HG02973 (cell line): ENCODE results near the gene SMYD3.

Experiments used
- ATAC-seq: cut with Tn5 transposase; IDR thresholded peaks from one replicate; pipeline ENCODE4 v1.9.1; 2021; ENCODE audit warnings: moderate library complexity; ENCODE audit not compliant: unreplicated experiment

The SMYD3 gene

DNA sequence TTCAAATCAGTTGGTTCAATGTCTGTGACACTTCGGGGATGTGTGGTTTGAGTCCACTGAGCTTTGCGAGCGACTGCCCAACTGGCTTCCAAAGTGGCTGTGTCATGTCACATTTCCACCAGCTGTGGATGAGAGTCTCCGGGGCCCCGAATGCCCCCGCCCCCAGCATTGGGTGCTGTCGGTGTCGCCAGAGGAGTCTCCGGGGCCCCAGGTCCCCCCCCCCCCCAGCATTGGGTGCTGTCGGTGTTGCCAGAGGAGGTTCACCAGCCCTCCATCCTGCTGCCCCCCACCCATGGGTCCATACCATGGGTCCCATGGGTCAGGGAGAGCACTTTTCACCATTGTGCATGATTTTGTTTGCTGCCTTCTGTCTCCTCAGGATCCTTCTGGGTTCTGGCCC is 9.0 kb upstream of the SMYD3 start:
- no peak for ATAC-seq

DNA sequence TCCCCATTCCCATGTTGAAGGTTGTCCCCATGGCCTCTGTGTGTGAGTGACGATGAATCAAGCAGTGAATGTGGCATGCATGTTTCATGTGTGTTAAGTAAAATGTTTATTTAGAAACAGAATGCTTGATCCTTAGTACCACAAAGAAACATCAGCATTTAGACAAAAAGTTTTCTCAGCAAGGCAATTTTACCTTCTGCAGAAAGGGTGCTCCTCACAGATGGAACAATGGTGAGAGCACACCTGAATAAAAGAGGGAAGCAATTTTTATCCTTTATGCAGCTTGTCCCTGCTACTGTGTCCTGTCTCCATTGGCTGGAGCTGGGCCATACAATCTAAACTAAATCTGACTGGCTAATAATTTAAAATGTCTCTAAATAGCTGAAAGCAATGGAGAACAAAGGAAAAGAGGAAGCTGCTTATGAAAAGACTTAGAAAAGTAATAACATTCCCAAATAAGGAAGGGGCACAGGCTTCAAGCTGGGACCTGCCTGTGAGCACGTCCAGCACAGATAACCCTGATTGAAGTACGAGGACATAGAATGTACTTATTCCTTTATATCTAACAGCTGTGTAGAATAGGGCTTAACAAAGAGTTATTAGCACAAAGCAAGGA is 8.4 kb upstream of the SMYD3 start:
- ATAC-seq, result no peak

DNA sequence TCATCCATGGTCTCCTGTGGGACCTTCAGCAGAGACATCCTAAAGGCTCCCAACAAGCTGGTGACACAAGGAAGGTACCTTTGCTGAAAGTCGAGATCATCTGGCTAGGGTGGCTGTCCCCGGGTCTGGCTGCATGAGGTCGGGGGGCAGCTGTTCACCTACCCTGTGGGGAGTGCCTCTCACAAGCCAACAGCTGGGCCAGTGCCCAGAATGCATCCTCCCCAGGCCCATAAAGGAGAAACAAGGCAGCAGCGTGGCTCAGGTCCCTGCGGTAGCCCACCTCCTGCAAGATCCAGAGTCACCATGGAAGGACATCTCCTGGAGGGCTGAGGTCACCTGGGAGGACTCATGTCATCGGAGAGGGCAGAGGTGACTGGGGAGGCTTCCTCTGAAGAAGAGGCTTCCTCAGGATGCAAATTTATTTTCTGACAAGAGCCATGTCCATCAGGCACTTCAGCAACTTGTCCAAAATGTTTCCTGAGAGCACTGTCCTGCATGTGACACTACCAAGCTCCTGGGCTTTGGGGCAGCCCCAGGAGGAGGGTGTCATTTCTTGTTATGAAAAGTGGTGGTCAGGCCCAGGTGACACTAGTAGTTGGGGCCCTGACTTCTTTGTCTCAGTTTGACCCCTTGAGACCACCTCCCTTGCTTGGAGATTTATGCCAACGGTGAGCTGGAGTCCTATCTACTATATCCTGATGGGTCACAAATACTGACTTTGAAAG is 6.7 kb upstream of the SMYD3 start:
- no peak for ATAC-seq

DNA sequence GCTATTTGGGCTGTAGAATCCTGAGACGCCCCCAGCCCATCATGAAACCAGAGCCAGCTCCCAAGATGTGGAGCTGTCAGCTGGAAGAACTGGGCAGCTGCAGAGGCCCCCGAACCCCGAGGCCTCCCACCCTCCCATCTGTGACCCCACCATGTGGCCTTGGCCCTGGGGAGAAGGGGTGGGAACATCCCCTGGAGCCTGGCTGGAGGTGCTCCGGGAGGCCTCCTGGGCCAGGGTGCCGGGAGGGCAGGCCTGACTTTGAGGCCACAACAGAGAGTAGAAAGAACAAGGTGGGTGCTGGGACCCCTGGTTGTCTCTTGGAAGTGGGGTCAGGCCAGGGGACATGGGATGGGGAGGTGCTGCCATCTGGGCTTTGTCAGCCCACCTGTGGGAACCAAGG is 6.0 kb upstream of the SMYD3 start:
- ATAC-seq, result no peak

DNA sequence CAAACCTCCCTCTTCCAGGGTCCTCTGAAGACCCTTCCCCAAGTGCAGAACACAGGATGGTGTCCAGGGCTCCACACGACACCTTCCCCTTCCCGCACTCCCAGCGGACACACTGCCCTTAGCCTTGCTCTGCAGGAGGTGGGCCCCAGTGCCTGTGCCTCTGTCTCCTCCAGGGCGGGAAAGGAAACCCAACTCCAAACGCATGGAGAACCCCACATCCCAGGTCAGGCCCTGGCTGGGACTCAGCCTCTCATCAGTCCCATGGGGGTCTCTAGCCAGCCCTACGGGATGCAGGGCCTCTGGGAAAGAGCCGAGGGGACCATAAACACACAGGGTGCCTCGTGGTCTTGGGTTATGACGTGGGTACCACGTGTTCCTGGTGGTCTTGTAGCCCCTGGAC is 5.6 kb upstream of the SMYD3 start:
- ATAC-seq, result no peak

DNA sequence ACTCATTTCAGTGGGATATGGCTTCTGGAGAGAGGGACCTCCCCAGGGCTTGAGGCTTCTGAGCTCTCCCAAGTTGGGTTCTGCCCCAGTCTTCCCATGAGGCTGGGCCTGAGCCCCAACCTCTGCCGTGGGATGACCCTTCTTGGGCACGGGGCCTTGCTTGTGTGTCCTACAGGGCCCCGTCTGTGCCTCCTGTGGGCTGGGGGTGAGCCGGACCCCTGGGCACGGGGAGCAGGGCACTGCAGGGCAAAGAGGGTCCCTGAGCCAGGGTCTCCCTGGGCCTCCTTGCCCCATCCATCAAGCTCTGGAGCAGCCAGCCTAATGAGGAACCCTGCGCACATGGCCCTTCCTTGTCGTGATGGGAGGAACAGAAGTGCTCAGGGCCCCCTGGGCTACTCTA is 5.2 kb upstream of the SMYD3 start:
- no peak for ATAC-seq

DNA sequence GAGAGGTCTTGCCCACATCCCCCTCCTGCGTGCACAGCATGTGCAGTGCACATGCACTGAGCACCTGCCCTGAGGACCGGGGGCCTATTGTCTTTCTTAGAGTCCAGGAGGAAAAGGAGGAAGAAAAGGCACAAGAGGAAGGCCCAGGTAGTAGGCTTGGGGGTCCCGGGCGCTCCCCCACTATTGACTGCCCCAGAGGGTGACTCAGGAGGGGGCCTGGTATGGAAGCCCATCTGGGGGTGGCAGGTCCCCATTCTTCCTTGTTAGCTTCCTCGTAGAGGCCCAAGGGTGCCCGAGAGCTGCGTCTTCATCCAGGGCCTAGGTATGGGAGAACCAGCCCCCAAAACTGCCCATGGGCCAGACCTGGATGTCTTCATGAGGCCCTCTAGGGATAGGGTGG is 4.1 kb upstream of the SMYD3 start:
- ATAC-seq, result no peak

DNA sequence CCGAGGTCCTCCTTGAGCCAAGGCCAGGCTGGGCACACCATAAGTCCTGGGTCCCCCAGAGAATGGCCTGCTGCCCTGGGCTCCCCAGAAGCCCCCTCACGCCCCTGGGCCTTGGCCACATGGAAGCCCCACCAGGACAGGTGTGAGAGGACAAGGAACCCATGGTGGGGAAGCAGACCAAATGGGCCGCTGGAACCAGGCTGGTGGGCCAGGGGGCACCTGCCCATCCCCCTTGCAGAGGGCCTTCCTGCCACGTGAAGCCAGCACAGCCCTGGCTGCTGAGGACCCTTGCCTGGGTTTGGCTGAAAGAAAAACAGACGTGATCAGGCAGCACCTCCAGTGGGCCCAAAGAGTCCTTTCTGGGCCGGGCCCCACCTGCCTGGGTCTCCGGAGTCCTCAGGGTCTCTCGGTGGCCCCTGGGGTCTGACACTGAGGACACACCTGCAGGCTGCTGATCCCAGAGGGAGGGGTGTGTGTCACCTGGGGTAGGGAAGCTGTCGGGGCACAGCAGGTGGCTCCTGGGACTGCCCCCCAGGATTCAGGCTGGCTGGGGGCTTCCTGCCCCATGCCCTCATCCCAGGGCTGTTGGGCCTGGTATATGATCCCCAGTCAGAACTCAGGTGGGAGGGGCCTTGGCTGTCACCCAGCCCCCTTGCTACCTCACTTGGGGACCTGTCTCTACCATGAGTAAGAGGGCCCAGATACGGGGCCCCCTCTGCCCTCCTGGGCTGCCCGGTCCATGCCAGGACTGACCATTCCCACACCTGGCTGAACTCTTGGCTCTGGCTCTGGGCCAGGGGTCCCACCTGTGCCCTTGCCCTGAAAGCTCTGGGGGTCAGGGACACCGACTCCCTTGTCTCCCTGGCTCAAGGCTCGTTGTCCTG is 3.3 kb upstream of the SMYD3 start:
- no peak for ATAC-seq

DNA sequence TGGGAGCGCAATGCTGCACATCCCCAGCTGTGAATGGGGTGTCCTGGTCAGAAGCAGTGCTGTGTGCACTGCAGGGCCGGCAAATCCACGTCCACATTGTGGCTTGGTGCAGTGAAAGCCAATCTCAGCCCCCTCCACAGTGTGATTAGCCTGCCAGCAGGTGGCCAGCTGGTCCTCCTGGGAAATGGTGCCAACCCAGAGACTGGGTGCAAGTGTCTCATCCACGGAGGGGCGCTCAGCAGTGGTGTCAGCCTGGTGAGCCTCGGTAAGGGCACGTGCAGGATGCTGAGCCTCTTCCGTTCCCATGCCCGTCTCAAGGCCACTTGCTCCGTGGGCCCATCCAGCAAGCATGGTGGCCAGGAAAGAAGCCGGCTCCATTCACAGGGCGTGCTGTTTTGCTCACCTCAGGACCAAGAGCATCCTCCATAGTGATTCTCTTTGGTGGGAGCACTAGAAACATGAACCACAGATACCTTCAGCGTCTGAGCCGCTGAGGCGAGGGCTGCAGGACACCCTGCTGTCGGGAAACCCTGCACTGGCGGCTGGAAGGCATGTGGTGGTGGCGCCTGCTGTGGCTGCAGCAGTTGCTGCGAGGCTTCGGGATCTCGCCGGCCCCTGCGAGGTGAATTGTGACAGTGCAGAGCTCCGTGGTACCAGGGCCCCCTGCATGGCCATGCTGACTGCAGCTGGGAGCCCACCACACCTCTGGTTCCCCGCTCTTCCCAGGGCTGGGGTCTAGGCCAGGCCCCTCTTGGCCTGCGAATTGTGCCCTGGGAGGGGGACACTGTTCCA is 2.0 kb upstream of the SMYD3 start:
- no peak for ATAC-seq

DNA sequence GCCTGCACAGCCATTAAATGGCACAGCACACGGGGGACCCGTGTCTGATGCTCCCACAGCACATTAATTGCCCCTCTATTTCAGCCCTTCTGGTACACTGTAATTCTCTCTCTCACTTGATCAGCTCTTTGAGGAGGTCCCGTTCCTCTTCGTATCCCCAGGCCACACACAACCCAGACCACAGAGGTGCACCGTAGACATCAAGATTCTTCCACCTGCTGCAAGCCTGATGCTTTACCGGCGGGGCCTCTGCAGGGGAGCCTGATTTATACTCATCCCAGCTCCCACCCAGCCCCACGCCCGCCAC is 759 bp downstream of the SMYD3 start:
- no peak for ATAC-seq

DNA sequence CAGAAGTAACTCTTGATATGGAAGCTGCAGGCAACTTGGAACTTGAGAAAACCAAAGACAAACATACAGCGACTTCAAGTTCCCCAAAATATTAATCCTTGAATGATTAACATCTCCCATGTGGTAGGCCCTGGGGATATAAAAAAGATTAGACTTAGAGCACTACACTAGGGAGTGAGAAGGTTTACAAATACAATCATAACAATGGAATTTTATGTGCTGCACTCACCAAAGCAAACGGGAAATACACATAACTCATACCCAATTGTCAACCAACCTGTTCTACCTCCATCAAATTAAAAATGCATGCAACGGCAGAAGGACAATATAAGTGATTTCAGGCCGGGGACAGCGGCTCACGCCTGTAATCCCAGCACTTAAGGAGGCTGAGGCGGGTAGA is 3.7 kb downstream of the SMYD3 start:
- ATAC-seq, result no peak

DNA sequence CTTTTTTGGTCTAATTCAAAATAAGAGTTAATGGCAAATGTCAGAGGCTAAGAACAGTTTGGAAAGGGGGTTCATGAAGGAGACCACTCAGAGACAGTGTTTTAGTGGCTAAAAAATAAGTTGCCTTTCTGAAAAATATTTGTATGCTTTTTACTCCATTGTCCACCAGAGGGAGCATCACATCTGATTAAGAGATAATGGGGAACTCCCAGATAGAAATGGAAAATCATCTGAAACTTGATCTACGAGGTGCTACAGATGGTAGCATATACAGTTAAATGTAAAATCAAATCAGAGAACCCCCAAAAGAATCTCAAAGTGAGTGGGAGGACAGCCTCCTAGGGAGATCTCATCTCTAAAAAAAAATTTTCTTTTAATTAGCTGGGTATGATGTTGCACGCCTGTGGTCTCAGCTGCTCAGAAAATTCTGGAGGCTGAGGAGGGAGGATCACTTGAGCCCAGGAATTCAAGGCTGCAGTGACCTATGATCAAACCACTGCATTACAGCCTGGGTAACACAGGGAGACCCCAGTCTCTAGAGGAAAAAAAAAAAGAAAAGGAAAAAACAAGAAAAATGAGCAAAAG is 9.7 kb downstream of the SMYD3 start:
- peak; percentile 55 for ATAC-seq

DNA sequence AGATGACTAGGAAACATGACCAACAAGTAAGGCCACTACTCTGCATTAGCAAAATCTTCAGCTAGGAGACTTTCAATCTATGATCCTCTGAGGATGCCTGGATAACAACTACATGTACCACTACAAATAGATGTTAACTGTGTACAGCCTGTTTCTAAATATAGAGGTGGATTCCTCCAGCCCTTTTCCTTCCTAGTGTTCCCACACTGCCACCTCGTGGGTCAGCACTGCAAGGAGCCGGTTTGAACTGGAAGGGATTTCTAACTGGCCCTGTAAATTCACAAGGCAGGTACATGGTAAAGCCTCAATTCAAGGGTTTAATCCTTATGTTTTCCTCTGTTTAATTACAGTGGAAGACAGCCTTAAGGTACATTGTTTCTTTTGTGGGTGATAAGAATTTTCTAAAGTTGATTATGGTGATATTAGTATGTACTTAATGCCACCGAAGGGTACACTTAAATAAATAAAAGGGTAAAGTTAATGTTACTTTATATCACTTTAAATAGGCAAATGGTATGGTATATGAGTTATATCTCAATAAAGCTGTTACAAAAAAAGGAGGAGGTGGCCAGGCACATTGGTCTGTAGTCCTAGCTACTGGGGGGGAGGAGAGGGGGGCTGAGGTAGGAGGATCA is 14.4 kb downstream of the SMYD3 start:
- no peak for ATAC-seq

DNA sequence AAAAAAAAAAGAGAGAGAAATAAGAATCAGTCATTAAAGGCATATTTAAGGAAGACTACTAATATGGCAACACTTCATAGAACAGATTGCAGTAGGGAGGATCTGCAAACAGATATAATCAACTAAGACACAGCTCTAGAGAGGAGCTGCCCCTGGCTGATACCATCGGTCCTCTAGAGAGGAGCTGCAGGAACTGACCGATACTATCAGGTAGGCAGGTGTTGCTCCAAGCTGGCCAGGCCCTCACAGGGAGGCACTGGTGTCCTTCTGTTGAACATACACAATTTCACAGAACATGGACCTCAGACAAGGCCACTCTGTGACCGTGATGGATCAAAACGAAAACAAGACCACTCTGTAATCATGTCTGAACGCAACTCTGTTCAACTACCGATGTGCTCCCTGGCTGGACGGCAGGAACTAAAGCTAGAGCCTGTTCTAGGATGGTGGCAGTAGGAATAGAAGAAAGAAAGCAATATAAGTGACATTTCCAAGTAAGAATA is 15.5 kb downstream of the SMYD3 start:
- ATAC-seq, result no peak

DNA sequence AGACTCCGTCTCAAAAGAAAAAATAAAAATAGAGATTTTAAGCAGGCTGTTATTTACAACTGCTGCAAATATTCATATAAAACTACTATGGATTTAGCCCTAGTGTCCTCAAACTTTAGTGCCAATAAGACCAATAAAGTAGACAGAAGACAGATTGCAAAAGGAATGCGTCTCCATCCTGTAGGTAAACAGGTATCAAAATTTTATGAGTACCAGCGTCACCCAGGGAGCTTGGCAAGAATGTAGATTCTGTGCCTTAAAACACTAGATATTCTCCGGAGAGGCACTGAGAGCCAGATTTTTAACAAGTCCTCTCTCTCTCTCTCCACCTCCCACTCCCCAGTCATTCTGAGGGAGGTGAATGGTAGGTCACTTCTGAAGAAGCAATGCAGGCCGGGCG is 18.4 kb downstream of the SMYD3 start:
- ATAC-seq, result no peak

DNA sequence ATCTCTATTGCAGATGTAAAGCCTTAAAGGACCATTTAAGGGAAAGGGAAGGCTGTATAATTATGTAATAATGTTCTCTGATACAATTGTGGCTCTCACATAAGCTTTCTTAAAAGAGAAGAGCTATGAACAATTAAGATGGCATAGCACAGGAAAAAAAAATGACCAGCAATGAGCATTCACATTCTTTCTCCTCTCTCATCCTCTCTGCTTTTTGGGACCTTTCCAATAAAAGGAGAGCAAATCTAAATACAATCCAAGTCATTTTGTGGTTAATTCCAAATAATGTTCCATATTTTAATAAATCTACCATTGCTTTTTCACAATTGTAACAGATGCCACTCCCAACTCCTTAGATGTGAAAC is 23.5 kb downstream of the SMYD3 start:
- ATAC-seq, result no peak

DNA sequence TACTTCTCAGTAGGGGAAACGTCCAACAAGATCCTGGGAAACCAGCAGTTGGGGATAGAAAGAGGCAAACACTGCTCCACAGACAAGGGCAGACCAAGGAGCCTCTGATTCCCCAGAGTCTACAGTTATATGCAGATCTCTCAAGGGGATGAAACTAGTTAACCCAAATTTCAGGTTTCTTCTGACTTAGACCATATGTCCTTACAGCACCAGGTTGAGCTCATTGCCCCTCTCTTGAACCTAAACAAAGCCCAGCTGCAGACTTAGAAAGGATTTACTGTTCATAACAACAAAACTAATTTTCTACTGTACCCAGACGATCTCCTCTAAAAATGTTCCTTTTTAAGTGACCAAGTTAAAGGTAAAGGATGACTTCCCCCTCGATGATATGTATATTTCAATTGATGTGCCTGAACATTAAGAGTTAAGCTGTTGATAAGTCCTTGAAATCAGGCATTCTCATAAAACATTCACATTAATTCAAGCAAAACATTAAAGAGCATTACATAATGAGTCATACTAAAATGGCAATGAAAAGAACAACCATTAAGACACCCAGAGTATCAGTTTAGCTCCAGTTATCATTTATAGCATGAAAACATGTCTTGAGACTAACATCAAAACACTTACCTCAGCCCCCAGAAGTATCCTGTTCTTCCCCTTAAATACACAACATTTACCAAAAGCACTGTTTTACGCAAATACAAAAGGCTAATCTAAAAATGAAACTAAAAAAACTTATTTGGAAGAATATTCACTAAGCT is 24.1 kb downstream of the SMYD3 start:
- peak; percentile 63 for ATAC-seq

DNA sequence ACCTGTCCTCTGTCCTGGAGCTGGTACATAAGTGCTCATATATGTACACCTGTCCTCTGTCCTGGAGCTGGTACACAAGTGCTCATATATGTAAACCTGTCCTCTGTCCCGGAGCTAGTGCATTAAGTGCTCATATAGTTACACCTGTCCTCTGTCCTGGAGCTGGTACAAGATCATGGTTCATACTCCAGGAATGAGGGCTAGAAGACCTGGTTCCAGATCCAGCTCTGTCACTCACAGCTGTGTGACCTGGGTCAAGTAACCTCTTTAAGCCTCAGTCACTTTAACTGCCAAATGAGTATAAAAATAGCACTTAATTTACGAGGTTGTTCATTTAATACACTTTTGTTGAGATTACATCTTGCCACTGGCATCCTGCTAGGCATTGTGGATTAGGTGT is 28.0 kb downstream of the SMYD3 start:
- ATAC-seq, result no peak

DNA sequence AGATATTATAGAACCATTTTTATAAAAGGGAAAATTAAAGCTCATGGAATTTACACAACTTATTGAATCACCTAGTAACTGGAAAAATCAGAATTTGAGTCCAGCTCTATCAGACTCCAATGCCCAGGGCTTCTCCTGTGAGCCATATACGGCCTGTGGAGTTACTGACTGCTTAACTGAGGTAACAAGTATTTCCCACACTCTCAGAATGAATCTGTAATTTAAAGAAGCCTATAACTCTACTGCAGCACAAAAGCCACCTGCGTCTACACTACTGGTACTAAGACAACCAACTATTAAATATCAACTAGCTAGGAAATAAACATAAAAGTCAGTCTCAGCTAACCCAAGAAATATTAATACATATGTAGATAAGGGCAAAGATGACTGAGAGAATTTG is 29.4 kb downstream of the SMYD3 start:
- ATAC-seq, result no peak

DNA sequence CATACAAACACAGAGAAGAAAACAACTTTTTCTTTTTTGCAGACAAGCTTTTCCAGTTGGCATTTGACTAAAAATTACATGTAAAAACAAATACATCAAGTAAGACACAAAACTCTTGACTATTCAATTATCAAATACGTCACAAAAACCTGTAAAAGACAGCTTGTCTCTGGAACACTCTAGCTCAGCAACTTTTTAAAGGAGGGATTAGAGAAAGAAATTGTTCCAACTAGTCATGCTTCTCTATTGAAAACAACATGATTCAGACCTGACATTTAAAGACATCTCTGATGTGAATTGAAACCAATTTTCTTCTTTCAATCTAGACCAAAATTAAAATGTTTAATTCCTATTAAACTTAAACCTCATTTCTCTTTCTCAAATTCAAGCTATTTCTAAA is 30.3 kb downstream of the SMYD3 start:
- ATAC-seq, result no peak
